ENCODE measurements around the gene PERCC1. TPM values are rescaled to one million over a fixed set of nuclear protein-coding genes. Genes with fewer than 3 reads are reported as not detected.

PERCC1 gene
- total RNA-seq, 4 donors from 2014 or later = not detected

GRCh38 chr16:1461146-1461545 lies 30.3 kb downstream of the PERCC1 start:
- intact Hi-C loops (cut with DNase I; ENCODE audit: low total_unique reads) = loop anchor here (10.0 kb wide), 1 partner anchor 284 kb away; no protein-coding TSS in a partner anchor
- TF ChIP-seq POLR2A (IDR thresholded peaks at IDR 0.05) (no peak), CTCF (IDR thresholded peaks at IDR 0.05) (no peak)
- H3K4me3 ChIP-seq (ENCODE audit: low read depth, poor library complexity, severe bottlenecking) = no peak overlapping the region
- no peak for DNase-seq (ENCODE audit: low spot score in 2 of 2)
- 77 to 89% methylated on average over 23 to 24 of the region's 24 CpGs for WGBS, 2 donors

- TF ChIP-seq CTCF (IDR thresholded peaks at IDR 0.05) = no peak
- TF ChIP-seq POLR2A (IDR thresholded peaks at IDR 0.05) = no peak
- WGBS, 2 donors = 85 to 89% methylated on average over 38 to 41 of the region's 41 CpGs
- DNase-seq (ENCODE audit: low spot score in 2 of 2) = no peak
- H3K4me3 ChIP-seq (ENCODE audit: low read depth, poor library complexity, severe bottlenecking) = no peak overlapping the region
- intact Hi-C loops (cut with DNase I; ENCODE audit: low total_unique reads) = loop anchor here (10.0 kb wide), 1 partner anchor 280 kb away; no protein-coding TSS in a partner anchor
Measured at GRCh38 chr16:1464196-1464893, 33.5 kb downstream of the PERCC1 start.

GRCh38 chr16:1464894-1465566 lies 34.2 kb downstream of the PERCC1 start:
- WGBS, 2 donors = 87 to 90% methylated on average over 27 to 29 of the region's 33 CpGs
- intact Hi-C loops (cut with DNase I; ENCODE audit: low total_unique reads) = loop anchor here (10.0 kb wide), 1 partner anchor 280 kb away; no protein-coding TSS in a partner anchor
- DNase-seq (ENCODE audit: low spot score in 2 of 2) = no peak

GRCh38 chr16:1465567-1465915 lies 34.7 kb downstream of the PERCC1 start:
- DNase-seq (ENCODE audit: low spot score in 2 of 2) = no peak
- H3K4me3 ChIP-seq (ENCODE audit: low read depth, poor library complexity, severe bottlenecking) = no peak overlapping the region
- intact Hi-C loops (cut with DNase I; ENCODE audit: low total_unique reads) = loop anchor here (10.0 kb wide), 1 partner anchor 279 kb away; no protein-coding TSS in a partner anchor
- 90 to 96% methylated on average over 10 of the region's 13 CpGs for WGBS, 2 donors
- TF ChIP-seq CTCF (IDR thresholded peaks at IDR 0.05) (no peak), POLR2A (IDR thresholded peaks at IDR 0.05) (no peak)

More at GRCh38 chr16:1464894-1465566, 34.2 kb downstream of the PERCC1 start:
- no peak overlapping the region for H3K4me3 ChIP-seq (ENCODE audit: low read depth, poor library complexity, severe bottlenecking)
- TF ChIP-seq CTCF (IDR thresholded peaks at IDR 0.05) (no peak), POLR2A (IDR thresholded peaks at IDR 0.05) (no peak)

DNA sequence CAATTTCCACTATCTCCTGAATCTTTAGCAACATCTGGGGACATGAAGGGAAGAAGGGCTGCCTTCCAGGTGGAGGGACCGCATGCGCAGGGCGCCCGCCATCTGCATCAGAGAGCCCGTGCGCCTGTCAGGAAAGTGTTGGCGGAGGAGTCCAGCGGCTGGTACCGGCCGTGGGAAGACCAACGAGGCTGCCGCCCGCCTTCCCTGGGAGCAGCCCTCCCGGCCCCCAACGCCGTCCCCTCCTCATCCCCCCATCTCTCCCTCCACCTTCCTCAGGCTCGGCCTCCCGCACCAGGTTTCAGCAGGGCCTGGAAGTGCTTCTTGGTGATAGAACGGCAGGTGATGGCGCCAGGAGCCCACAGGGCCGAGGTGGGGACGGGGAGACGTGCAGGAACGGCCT lies 35.2 kb downstream of the PERCC1 start:
- no peak for TF ChIP-seq POLR2A (IDR thresholded peaks at IDR 0.05)
- no peak for TF ChIP-seq CTCF (IDR thresholded peaks at IDR 0.05)
- intact Hi-C loops (cut with DNase I; ENCODE audit: low total_unique reads) = loop anchor here (10.0 kb wide), 1 partner anchor 279 kb away; no protein-coding TSS in a partner anchor

More for the DNA sequence above, 35.2 kb downstream of the PERCC1 start:
- no peak overlapping the region for H3K4me3 ChIP-seq (ENCODE audit: low read depth, poor library complexity, severe bottlenecking)
- WGBS, 2 donors = 90 to 91% methylated on average over 24 of the region's 24 CpGs
- DNase-seq (ENCODE audit: low spot score in 2 of 2) = no peak

Data from lower leg skin (tissue), 4 donors.